GM04503 (cell line): Measurements from ENCODE around the gene HPCAL1.

Experiments used
- DNase-seq: peaks from one replicate; pipeline ENCODE4 v3.0.0-alpha.2; 2012; ENCODE audit warnings: low read depth

Gene HPCAL1

GRCh38 chr2:10355471-10356438, 53.1 kb downstream of the HPCAL1 start:
- DNase-seq = no peak

GRCh38 chr2:10356439-10356811, 53.7 kb downstream of the HPCAL1 start:
- DNase-seq = no peak

- DNase-seq = no peak
Observed at GRCh38 chr2:10357193-10358169, 54.8 kb downstream of the HPCAL1 start.

- DNase-seq = no peak
Observed at GRCh38 chr2:10359246-10359645, 56.5 kb downstream of the HPCAL1 start.

GRCh38 chr2:10359731-10360329, 57.1 kb downstream of the HPCAL1 start:
- no peak for DNase-seq

- DNase-seq = no peak
Observed at GRCh38 chr2:10360460-10360849, 57.8 kb downstream of the HPCAL1 start.

- DNase-seq = no peak
Observed at GRCh38 chr2:10360850-10361588, 58.3 kb downstream of the HPCAL1 start.

GRCh38 chr2:10362096-10362897, 59.6 kb downstream of the HPCAL1 start:
- no peak for DNase-seq

- no peak for DNase-seq
Observed at GRCh38 chr2:10362898-10363454, 60.3 kb downstream of the HPCAL1 start.

- DNase-seq = no peak
Observed at GRCh38 chr2:10363861-10364610, 61.3 kb downstream of the HPCAL1 start.

- no peak for DNase-seq
Observed at GRCh38 chr2:10365412-10365811, 62.7 kb downstream of the HPCAL1 start.

- DNase-seq = no peak
Observed at GRCh38 chr2:10366601-10367270, 64.0 kb downstream of the HPCAL1 start.

- no peak for DNase-seq
Observed at GRCh38 chr2:10367472-10368439, 65.1 kb downstream of the HPCAL1 start.

GRCh38 chr2:10368491-10369231, 66.0 kb downstream of the HPCAL1 start:
- DNase-seq = no peak

GRCh38 chr2:10369269-10370255, 66.9 kb downstream of the HPCAL1 start:
- DNase-seq = no peak

GRCh38 chr2:10370390-10370789, 67.7 kb downstream of the HPCAL1 start:
- DNase-seq = no peak
